HG03520 (cell line): ENCODE results near the gene ANKRD34A.
A peak's percentile ranks its signal among the peaks of the same experiment; 100 is the strongest.
"Not testable (repeated sequence)": the region's sequence is repeated elsewhere in the genome, so short reads cannot be mapped to it uniquely, and the experiment has no call there.

Experiments
- ATAC-seq: cut with Tn5 transposase; IDR thresholded peaks from one replicate; pipeline ENCODE4 v1.9.1; 2021; ENCODE audit warnings: mild to moderate bottlenecking, moderate library complexity; ENCODE audit not compliant: unreplicated experiment

ANKRD34A gene

DNA sequence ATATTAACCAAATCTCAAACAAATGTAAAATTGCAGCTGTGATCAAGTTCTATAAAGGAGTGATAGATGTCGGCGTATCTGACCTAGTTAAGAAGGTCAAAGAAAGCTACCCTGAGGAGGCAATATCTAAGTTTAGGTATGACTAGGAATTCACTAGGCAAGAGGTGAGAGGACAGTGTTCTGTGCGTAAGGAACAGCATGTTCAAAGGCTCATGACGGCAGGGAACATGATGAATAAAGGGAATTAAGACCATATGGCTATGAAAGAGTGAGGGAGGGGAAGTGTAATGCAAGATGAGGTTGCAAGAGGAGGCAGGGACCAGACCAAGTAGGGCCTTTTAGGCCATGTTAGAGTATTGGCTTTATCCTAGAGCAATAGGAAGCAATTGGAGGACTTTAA lies 15.2 kb downstream of the ANKRD34A start:
- no peak for ATAC-seq

DNA sequence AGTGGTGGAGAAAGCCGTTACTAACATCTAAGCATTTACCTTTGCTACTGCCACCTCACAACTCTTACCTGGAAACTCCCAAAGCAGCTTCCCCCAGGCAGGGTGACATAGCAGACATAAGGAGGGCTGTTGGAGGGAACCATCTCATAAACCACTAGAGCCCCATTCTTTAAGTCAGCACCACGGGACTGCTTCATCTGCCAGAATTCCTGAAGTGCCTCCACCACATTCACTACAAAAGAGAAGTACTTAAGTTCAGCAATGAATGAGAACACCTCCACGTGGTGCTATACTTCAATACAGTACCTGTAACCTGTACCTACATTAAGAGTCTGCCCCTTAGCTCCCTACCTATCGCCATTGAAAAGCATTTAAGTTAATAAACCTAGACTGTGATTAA lies 16.8 kb downstream of the ANKRD34A start:
- ATAC-seq: no peak

DNA sequence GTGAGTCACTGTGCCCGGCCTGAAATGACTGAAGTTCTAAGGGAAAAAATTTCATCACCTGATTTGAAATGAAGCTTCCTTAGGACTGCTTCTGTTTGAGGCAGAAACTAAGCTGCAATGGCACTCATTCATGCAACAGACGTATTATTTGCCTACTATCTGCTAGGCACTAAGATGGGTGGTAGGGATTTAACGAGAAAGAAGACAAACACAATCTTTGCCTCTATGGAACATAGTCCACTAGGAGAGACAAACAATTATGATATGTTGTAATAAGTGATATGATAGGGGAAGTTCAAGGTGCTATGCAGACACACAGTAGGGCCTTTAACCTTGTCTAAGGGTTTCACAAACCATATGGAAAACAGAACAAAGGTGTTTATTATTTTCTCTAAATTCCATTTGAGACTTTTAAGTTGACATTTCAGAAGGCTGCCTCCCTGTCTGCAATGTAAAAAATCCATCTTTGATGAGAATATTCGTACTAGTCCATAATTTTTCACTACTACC lies 17.8 kb downstream of the ANKRD34A start:
- no peak for ATAC-seq

DNA sequence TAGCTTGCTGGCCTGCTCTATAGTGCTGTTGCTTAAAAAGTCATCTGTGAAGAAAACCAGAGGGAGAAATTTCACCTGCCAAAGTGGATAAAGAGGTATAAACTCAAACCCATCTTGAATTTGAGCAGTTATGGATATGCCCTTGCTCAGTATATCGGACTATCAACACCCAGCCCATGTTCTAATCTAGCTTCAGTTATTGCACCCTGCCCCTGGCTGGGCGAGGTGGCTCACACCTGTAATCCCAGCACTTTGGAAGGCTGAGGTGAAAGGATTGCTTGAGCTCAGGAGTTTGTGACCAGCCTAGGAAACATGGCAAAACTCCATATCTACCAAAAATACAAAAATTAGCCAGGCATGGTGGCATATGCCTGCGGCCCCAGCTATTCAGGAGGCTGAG lies 19.8 kb downstream of the ANKRD34A start:
- ATAC-seq: no peak

DNA sequence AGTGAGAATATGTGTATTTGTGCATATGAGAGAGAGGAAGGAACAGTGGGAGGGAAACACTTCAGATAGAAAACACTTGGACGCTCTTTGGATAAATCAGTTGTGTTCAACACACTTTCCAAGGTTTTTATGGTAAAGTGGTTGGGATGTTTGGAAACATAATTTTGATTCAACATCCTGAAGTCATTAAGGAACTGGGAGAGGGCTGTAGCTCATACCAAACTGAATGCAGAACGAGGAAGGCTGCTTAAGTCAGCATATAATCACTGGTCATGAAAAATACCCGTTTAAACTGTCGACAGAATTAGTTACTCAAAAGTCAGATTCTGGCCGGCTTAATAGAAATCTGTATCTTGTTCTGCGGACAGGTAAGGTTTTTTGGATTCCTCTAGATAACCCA lies 21.5 kb downstream of the ANKRD34A start:
- ATAC-seq: no peak

DNA sequence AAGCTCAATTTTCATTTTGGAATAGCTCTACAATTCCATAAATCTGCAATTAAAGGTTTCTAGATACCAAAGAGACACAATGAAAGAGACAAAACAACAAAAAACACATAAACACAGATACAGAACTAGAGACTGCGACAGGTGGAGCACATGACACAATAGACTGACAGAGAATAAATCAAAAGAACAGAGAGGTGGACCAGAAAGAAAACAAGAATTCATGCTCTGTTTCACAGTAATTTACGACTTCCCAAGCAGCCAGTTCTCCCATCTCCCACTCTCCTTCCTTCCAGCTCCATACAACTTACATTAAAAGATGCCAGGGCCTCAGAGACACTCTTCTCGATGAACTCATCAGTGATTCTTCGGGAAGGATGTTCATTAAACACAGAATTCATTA lies 22.0 kb downstream of the ANKRD34A start:
- ATAC-seq: no peak

DNA sequence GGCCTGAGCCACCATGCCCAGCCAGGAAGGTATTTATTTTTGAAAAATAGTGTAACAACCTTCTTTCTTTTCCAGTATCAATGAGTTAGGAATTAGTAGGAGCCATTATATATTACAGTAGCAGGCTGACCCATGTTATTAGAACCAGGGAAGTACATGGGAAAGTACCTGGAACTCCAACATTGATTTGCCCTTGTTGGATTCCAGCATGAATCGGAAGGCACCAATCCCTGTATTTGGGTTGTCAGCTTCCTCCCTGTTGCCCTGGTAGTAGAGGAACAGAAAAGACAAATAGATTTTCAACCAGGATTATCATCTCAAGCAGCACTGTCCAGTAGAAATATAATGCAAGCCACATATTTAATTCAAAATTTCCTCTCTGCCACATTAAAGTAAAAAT lies 26.9 kb downstream of the ANKRD34A start:
- no peak for ATAC-seq

DNA sequence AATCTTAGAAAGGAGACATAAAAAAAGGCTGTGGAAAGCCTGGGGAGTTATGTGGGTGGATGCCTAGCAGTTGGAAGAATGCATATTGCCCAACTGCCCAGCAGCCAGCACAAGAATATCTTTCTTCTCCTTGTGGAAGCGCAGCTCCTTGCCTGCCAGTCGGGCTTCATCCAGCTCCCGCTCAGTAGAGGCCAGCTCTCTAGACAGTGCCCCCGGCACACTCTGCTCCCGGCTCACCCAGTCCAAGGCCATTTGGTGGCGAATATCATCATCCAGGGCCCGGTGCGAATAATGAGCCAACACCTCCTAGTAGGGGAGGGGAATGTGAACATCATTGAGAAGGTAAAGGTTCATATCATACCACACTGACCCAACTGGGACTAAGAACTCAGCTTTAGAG lies 28.1 kb downstream of the ANKRD34A start:
- no peak for ATAC-seq

DNA sequence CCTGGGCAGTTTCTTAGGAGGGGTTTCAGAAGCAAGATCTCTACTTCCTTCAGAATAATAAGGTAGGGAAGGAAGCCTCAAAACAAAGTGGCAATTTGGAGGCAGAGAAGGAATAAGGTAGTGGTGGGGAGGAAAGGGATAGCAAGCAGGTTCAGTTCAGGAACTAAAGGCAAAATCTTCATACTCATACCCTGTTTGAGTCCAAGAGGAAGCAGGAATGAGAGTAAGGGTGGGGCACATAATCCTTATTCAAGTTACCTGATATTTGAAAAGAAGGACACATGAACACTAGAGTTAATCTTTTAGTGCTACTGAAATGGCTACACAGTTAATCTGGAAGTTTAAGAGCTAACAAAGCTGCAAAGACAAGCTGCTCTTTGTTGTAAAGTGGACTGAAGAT lies 28.7 kb downstream of the ANKRD34A start:
- ATAC-seq: no peak

DNA sequence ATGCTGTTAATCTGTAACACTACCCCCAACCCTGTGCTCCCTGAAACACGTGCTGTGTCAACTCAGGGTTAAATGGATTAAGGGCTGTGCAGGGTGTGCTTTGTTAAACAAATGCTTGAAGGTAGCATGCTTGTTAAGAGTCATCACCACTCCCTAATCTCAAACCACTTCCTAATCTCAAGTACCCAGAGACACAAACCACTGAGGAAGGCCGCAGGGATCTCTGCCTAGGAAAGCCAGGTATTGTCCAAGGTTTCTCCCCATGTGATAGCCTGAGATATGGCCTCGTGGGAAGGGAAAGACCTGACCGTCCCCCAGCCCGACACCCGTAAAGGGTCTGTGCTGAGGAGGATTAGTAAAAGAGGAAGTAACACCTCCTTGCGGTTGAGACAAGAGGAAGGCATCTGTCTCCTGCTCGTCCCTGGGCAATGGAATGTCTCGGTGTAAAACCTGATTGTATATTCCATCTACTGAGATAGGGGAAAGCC lies 31.8 kb downstream of the ANKRD34A start:
- not testable (repeated sequence) for ATAC-seq

DNA sequence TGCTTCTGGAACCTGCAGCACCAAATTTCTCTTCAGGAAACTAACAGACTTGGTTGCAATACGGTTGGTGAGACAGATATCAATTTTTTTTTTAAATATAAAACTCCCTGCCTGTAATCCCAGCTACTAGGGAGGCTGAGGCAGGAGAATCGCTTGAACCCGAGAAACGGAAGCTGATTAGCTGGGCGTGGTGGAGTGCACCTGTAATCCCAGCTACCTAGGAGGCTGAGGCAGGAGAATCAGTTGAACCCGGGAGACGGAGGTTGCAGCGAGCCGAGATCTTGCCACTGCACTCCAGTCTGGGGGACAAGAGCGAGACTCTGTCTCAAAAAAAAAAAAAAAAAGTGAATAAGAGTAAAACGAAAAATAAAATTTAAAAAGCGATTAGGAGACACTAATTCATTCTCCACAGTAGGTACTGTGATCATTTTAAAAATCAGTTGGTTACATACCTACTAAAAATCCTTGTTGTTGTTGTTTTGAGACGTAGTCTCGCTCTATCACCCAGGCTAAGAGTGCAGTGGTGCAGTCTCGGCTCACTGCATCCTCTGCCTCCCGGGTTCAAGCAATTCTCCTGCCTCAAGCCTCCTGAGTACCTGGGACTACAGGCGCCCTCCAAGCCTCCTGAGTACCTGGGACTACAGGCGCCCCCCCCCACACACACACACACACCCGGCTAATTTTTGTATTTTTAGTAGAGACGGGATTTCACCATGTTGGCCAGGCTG lies 36.3 kb downstream of the ANKRD34A start:
- ATAC-seq: no peak

DNA sequence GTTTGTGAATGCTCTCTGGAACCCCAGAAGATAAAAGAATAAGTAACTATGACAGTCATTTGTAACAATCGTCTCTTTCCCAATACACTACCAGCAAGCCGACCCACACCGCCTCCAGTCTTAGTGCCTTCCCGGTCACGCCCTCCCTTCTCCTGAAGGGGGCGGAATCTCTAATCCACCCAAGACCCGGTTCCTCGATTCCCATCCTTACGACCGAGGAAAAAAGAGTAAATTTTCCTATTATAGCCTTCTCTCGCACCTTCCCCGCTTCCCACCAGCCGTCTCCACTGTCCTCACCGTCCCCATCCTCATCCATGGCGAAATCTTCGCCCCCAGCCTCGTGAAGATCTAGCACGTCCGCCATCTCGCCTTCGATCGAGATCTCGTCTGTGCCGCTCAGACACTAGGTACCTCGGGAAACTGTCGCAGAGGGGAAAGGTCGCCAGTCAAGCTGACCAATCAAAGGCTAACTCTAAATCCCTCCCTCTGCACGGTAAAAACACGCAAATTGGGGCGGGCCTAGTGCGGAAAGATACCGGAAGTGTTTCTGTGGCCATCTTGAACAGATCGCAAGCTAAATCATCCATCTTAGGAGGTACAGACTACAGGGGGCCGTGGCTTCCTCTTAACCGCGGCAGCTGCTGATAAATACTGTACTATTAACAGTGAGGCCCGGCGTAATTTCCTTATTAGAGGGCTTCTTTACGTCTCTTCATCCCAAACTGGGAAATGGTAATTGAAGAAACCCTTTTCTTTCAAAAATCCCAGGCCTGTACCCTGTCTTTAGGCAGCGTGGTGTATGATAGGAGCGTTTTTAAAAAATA lies 37.1 kb downstream of the ANKRD34A start, which contains the start of gene RBM8A:
Gene RBM8A (minus strand): TSS at position 422 of the 824 bp plus-strand sequence. CDS start 58 bp downstream, at position 364.
- ATAC-seq: peak; percentile 96

DNA sequence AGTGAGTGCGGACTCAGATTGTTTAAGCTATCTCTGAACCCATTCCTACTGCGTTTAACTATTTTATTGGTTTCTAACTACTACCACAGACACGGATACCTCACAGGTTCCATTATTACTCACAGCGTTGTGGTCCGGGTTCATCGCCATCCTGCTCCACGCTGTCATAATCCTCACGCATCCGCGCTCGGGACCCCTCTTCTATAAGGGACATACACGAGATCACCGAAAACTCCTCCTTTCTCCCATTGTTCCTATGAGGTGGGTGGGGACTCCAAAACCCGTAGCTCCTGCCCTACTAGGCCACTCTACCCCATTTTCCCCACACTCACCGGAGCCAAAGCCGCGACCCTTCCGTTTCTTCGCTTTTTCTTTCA lies 37.7 kb downstream of the ANKRD34A start:
- ATAC-seq: peak; percentile 3

DNA sequence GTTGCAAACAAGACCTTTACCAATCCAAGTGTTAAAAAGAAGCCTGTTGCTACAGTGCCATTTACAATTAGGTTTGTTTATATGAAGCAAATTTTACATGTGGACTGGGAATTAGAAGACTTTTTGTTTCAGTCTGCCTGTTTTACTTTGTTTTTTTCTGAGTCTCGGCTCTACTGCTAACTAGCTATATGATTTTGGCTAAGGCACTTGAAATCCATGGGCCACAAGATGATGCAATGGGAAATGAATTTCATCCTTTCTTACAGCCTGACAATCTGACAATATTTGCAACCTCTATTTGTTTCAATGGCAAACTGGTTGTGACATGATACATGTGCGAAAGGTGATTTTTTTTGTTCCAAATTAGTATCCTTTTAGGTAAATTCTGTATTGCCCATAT lies 42.1 kb downstream of the ANKRD34A start:
- ATAC-seq: no peak

DNA sequence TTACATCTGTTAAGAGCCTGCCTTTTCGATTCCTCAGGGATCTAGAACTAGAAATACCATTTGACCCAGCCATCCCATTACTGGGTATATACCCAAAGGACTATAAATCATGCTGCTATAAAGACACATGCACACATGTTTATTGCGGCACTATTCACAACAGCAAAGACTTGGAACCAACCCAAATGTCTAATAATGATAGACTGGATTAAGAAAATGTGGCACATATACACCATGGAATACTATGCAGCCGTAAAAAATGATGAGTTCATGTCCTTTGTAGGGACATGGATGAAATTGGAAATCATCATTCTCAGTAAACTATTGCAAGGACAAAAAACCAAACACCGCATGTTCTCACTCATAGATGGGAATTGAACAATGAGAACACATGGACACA lies 44.1 kb downstream of the ANKRD34A start:
- ATAC-seq: not testable (repeated sequence)

DNA sequence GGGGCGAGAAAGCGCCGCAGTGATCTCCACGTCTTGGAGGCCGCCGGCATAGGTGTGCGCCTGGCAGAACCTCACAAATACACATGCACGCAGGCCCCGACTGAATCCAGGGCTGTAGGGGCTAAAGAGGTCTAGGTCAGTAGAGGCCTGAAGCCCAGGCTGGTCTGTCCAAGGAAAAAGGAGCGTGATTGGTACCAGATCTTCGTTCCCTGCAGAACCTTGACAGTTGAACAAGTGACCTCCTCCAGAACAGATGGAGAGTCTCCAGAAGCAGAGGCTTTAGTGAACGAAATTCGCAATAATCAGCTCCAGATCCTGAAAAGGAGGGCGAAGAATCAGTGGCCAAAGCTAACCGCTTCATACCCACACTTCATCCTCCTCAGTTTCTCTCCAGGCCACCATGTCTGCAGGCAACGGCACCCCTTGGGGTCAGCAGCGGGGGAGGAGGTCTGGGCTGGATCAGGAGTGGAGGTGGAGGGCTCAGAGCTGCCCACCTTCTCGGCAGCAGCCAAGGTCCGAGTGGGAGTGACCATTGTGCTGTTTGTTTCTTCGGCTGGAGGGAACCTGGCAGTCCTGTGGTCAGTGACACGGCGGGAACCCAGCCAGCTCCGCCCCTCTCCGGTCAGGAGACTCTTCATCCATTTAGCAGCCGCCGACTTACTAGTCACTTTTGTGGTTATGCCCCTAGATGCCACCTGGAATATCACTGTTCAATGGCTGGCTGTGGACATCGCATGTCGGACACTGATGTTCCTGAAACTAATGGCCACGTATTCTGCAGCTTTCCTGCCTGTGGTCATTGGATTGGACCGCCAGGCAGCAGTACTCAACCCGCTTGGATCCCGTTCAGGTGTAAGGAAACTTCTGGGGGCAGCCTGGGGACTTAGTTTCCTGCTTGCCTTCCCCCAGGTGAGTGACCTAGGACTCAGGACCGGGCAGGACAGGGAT lies 45.1 kb downstream of the ANKRD34A start:
- ATAC-seq: no peak

DNA sequence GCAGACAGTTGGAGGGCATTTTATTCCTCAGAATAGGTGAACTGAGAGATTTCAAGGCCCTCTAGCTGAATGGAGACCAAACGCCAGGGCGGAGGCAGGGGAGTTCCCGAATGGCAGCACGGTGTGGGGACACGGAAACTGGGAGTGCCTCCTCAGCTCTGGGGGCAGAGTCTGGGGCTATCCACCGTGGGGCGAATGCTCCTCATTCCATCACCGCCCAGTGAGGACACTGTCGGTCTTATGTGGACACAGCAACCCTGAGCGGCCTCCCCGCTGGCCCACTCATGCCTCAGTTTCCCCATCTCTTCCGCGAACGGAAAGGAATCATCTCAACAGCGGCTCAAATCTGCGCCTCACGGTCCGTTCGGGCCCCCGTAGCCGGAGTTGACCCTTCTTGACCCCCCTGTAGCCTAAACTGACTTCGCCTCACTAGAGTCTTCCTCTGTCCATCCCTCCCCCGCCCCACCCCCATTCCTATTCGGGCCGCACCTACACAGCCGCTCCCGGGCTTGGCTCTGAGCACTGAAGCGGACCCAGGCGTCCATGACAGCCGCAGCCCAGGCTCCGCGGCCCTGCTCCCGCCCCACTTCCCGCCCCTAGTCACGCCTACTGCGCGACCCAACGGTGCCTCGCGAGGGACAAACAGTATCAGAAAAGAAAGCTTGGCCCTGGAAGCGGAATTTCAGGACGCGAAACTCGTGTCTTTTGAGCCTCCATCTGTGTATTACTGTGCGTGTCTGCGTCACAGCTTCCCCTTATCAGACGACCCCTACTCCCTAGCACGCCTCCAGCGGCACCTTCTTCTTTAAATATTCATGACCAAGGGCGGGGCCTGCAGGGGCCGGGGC lies 46.0 kb downstream of the ANKRD34A start, which contains the start of gene PEX11B:
Gene PEX11B (minus strand): TSS at position 574 of the 848 bp plus-strand sequence. CDS start 29 bp downstream, at position 545.
- ATAC-seq: peak; percentile 71

DNA sequence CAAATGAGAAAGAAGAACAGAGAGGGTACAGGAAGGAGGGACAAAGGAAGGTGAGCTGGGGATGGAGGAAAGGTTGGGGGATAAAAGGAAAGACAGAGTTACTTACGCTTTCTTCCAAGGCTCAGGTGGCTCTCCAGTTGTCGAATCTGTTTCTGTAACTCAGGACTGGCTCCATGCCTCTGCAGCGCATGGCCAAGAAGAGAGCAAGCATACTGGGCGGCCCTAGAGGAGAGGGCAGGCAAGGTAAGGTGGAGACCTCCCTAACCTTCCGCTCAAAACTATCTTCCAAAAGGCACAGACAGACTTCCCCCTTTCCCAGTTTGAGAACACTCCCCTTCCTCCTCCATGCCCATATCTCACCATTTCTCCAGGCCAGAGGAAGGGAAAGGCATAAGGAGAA lies 46.8 kb downstream of the ANKRD34A start:
- ATAC-seq: no peak

DNA sequence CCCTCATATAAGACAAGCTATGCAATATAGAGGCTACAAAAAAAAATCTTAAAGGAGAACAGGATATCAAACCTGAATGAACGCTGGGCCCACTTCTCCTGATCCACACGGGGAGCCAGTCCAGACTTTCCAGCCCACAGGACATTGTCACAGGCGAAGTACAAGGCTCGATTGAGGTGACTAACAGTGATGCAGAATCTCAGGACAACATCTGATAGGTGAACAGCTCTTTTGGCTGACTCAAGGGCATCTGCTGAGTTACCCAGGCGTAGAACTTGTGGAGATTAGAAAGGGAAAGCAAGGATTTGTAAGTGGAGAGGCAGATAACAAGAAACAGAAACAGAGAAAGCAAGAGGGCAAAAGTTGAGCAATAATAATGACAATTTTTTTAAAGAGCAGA lies 47.6 kb downstream of the ANKRD34A start:
- no peak for ATAC-seq
